Adrenal gland (tissue), 5 donors: Measurements from ENCODE around the gene CMKLR1.

Experiments
- POLR2A ChIP-seq, 2 donors: fragments of 450-650 bp; IDR thresholded peaks; one replicate each; pipeline ENCODE4 v1.6.1; 2017; ENCODE audit warnings: antibody characterized with exemption in 2 of 2, mild to moderate bottlenecking in 2 of 2, moderate library complexity in 1 of 2
- TF ChIP-seq, protein P1 (sequence below), 6 experiments: fragments of 450-650 bp in 4 of 6; fragments of 200-600 bp in 2 of 6; sonication (generic) in 1 of 6; IDR thresholded peaks; 1 replicate in 5 of 6; 2 replicates in 1 of 6; pipeline versions ENCODE4 v1.5.1 to v1.8.0; 2016 to 2021; ENCODE audit warnings: antibody characterized with exemption in 6 of 6, mild to moderate bottlenecking in 2 of 6, moderate library complexity in 1 of 6
- donor health status: DM: no; HTN: no; CAD: no.

DNA sequence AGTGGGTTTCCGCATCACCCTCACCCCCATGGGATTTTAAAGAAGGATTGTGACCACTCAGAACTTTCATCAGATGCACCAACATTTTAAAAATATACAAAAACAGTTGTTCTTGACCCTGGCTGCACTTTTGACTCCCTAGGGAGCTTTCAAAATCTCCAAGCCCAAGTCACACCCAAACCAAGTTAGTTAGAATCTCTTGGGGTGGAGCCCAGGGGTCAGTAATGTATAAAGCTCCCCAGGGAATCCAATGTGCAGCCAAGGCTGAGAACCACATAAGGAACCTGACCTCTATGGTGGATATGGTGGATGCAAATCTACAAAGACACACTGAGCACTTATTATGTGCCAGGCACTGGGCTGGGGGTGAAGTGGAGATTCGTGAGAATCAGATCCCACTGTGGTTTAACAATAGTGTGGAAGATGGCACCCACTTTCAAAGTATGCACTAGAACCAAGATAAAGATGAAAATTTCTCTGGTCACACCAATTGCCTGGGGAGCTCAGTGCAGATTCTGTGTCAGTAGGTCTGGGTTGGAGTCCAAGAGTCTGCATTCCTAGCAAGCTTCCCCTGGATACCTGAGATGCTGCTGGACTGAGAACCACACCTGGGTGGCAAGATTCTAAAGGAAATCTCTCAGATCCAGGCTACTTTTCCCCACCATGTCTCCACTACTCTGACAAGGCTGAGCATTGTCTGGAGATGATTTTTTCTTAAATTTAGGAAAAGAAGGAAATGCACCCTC is 18.9 kb upstream of the CMKLR1 start:
- TF ChIP-seq, protein P1, sequence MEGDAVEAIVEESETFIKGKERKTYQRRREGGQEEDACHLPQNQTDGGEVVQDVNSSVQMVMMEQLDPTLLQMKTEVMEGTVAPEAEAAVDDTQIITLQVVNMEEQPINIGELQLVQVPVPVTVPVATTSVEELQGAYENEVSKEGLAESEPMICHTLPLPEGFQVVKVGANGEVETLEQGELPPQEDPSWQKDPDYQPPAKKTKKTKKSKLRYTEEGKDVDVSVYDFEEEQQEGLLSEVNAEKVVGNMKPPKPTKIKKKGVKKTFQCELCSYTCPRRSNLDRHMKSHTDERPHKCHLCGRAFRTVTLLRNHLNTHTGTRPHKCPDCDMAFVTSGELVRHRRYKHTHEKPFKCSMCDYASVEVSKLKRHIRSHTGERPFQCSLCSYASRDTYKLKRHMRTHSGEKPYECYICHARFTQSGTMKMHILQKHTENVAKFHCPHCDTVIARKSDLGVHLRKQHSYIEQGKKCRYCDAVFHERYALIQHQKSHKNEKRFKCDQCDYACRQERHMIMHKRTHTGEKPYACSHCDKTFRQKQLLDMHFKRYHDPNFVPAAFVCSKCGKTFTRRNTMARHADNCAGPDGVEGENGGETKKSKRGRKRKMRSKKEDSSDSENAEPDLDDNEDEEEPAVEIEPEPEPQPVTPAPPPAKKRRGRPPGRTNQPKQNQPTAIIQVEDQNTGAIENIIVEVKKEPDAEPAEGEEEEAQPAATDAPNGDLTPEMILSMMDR (IDR thresholded peaks at IDR 0.05): no peak
- no peak for TF ChIP-seq POLR2A (IDR thresholded peaks at IDR 0.05)
